Right renal cortex interstitium (tissue), 3 donors: ENCODE data around the gene TRIM54. TPM values are rescaled to one million over a fixed set of nuclear protein-coding genes. Genes with fewer than 3 reads are reported as not detected.
"Not testable (repeated sequence)": the region's sequence is repeated elsewhere in the genome, so short reads cannot be mapped to it uniquely, and the experiment has no call there.

Source experiments
- DNase-seq, 3 donors: peaks; one replicate each; pipeline ENCODE4 v3.0.0-alpha.2; 2013; ENCODE audit warnings: low read depth in 3 of 3, low spot score in 2 of 3
- polyA plus RNA-seq, 3 donors: library from polyadenylated mRNA; unstranded; fragments of 120-200 nt; gene quantifications; one replicate each; pipeline ENCODE4 v1.2.1, GENCODE V29; 2013; ENCODE audit not compliant: insufficient read length in 3 of 3

TRIM54 gene
- polyA plus RNA-seq, 3 donors: 3.2 to 3.9 (median 3.6) TPM

GRCh38 chr2:27308359-27308881 is 26.2 kb downstream of the TRIM54 start, which contains the start of gene UCN:
TSS of gene UCN (minus strand) at chr2:27308445. CDS start at chr2:27307895, 550 bp downstream.
- DNase-seq: peak in 2 of 3 donors; percentile 56 to 68

GRCh38 chr2:27309651-27310050 is 27.4 kb downstream of the TRIM54 start:
- no peak for DNase-seq

- no peak for DNase-seq
Measured at GRCh38 chr2:27312152-27312551, 29.9 kb downstream of the TRIM54 start.

GRCh38 chr2:27313882-27314645 is 31.8 kb downstream of the TRIM54 start:
- DNase-seq: no peak

- DNase-seq: no peak
Measured at GRCh38 chr2:27314709-27315108, 32.5 kb downstream of the TRIM54 start.

- DNase-seq: no peak
Measured at GRCh38 chr2:27315122-27315521, 32.9 kb downstream of the TRIM54 start.

- no peak for DNase-seq
Measured at GRCh38 chr2:27316655-27317412, 34.6 kb downstream of the TRIM54 start.

- DNase-seq: not testable (repeated sequence)
Measured at GRCh38 chr2:27319839-27320238, 37.6 kb downstream of the TRIM54 start.

GRCh38 chr2:27320958-27321543 is 38.8 kb downstream of the TRIM54 start:
- DNase-seq: no peak

- no peak for DNase-seq
Measured at GRCh38 chr2:27322301-27322765, 40.1 kb downstream of the TRIM54 start.

GRCh38 chr2:27322766-27323595 is 40.8 kb downstream of the TRIM54 start, which contains the start of gene MPV17:
TSS of gene MPV17 (minus strand) at chr2:27323097. CDS start at chr2:27322517, 580 bp downstream.
- DNase-seq: peak; percentile 80 to 91 (median 81)

- DNase-seq: no peak
Measured at GRCh38 chr2:27323596-27324285, 41.5 kb downstream of the TRIM54 start.

- DNase-seq: no peak
Measured at GRCh38 chr2:27324720-27325119, 42.5 kb downstream of the TRIM54 start.

GRCh38 chr2:27335311-27335710 is 53.1 kb downstream of the TRIM54 start:
- DNase-seq: no peak

- no peak for DNase-seq
Measured at GRCh38 chr2:27336173-27336572, 53.9 kb downstream of the TRIM54 start.

- no peak for DNase-seq
Measured at GRCh38 chr2:27347641-27348040, 65.4 kb downstream of the TRIM54 start.

- no peak for DNase-seq
Measured at GRCh38 chr2:27350106-27350693, 68.0 kb downstream of the TRIM54 start.

- DNase-seq: no peak
Measured at GRCh38 chr2:27351802-27352598, 69.8 kb downstream of the TRIM54 start.
